Choroid plexus epithelial cell (primary cell): ENCODE results near the gene MAPK8.
A peak's percentile ranks its signal among the peaks of the same experiment; 100 is the strongest.

Source experiments
- DNase-seq: peaks from one replicate; pipeline ENCODE4 v3.0.0-alpha.2; 2010; ENCODE audit warnings: low read depth
- H3K4me3 ChIP-seq: 2 replicates; pipeline ENCODE4 v1.5.1; 2011; ENCODE audit warnings: low read depth, mild to moderate bottlenecking, control low read depth, low read length, moderate library complexity
- TF ChIP-seq, protein P1 (sequence below): conservative IDR thresholded peaks from 2 replicates; pipeline ENCODE4 v1.5.1; 2011; ENCODE audit warnings: low read depth, mild to moderate bottlenecking, control low read depth, inconsistent platforms, low read length, moderate library complexity

The MAPK8 gene

DNA sequence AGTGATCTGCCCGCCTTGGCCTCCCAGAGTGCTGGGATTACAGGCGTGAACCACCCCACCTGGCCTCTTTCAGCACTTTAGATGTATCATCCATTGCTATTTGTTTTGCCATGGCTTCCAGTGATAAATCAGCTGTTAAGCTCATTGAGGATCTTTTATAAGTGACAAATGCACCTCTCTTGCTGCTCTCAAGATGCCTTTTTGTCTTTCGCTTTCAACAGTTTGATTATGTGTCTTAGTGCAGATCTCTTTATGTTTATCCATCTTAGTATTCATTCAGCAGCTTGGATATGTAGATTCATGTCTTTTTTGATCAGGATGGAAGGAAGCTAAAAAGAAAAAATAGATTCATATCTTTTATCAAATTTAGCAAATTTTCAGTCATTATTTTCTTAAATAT, 105.6 kb downstream of the MAPK8 start:
- TF ChIP-seq, protein P1, sequence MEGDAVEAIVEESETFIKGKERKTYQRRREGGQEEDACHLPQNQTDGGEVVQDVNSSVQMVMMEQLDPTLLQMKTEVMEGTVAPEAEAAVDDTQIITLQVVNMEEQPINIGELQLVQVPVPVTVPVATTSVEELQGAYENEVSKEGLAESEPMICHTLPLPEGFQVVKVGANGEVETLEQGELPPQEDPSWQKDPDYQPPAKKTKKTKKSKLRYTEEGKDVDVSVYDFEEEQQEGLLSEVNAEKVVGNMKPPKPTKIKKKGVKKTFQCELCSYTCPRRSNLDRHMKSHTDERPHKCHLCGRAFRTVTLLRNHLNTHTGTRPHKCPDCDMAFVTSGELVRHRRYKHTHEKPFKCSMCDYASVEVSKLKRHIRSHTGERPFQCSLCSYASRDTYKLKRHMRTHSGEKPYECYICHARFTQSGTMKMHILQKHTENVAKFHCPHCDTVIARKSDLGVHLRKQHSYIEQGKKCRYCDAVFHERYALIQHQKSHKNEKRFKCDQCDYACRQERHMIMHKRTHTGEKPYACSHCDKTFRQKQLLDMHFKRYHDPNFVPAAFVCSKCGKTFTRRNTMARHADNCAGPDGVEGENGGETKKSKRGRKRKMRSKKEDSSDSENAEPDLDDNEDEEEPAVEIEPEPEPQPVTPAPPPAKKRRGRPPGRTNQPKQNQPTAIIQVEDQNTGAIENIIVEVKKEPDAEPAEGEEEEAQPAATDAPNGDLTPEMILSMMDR = no peak
- no peak overlapping the region for H3K4me3 ChIP-seq

DNA sequence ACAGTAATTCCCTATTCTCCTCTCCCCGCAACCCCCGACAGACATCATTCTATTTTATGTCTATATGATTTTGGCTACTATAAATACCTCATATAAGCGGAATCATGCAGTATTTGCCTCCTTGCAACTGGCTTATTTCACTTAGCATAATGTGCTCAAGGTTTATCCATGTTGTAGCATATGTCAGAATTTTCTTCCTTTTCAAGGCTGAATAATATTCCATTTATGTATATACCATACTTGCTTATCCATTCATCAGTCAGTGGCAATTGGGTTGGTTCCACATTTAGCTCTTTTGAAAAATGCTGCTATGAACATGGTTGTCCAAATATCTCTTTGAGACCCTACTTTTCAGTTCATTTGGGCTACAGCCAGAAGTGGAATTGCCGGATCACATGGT, 106.5 kb downstream of the MAPK8 start:
- TF ChIP-seq, protein P1 = no peak
- no peak for DNase-seq
- no peak overlapping the region for H3K4me3 ChIP-seq

More for the DNA sequence above, 105.6 kb downstream of the MAPK8 start:
- DNase-seq = no peak

DNA sequence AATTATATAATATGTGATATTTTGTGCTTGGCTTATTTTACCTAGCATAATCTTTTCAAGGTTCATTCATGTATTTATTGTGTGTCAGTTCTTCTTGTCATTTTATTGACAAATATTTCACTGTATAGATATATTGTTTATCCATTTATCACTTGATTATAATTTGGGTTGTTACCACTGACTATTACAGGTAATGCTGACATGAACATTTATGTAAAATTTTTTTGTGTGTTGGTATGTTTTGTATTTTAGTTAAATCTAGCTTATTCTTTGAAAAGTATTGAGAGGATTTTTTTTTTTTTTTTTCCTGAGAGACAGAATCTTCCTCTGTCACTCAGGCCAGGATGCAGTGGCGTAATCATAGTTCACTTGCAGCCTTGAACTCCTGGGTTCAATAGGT, 107.7 kb downstream of the MAPK8 start:
- TF ChIP-seq, protein P1 = no peak
- no peak for DNase-seq
- no peak overlapping the region for H3K4me3 ChIP-seq

DNA sequence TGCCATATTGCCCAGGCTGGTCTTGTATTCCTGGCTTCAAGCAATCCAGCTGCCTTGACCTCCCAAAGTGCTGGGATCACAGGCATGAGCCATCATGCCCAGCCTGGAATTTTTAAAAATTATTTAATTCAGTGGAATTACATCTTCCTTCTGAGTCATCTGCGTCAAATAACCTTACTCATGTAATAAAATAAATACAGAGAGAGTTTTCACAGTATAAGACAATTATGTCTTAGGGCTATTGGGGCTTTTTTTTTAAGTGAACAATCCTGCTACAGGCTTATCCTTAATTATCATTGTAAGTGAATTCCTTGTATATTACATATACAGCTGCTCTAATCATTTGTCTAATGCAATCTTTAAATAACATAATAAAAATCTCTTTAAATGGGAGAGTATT, 108.3 kb downstream of the MAPK8 start:
- DNase-seq = no peak
- H3K4me3 ChIP-seq = no peak overlapping the region
- TF ChIP-seq, protein P1 = no peak

DNA sequence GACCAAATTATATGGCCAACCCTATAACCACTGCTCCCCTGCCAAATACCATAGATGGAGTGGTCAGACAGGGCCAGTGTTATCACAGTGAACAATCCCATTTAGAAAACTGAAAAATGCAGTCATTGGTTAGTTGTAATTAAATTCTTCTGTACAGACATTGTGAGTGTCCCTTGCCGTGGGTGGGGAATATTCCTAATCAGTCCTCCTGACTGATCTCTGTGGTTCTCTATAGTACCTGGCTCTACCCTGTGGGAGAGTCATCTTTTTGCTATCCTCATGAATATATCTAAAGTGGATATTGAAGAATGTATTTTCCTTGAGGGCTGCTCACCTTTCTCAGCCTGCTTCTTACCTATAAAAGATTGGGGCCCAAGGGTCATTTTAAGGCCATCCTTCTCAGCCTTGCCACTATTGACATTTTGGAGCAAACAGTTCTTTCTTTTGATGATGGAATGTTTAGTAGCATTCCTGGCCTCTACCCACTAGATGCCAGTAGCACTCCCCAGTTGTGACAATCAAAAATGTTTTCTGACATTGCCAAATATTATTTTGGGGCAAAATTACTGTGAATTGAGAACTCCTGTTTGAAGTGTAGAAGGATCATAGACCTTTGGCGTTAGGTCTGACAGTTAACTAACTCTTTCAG, 110.2 kb downstream of the MAPK8 start:
- H3K4me3 ChIP-seq = no peak overlapping the region
- TF ChIP-seq, protein P1 = peak; percentile 14
- DNase-seq = no peak

DNA sequence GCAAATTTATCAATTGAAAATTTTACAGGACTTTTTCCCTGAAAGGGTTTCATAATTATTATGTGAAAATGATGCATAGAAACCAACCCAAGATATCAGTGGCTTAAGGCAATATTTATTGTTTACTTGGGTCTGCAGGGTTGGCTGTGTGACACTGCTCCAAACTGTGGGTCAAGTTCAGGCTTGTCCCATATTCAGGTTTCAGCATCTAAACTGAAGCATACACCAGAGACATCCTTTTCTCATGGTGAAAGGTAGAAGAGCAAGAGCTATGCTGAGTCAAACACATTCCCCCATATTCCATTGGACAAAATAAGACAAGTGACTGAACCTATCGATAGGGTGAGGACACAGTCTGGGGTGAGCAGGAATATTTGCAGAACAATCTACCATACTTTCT, 110.9 kb downstream of the MAPK8 start:
- no peak overlapping the region for H3K4me3 ChIP-seq
- no peak for DNase-seq
- TF ChIP-seq, protein P1 = no peak

DNA sequence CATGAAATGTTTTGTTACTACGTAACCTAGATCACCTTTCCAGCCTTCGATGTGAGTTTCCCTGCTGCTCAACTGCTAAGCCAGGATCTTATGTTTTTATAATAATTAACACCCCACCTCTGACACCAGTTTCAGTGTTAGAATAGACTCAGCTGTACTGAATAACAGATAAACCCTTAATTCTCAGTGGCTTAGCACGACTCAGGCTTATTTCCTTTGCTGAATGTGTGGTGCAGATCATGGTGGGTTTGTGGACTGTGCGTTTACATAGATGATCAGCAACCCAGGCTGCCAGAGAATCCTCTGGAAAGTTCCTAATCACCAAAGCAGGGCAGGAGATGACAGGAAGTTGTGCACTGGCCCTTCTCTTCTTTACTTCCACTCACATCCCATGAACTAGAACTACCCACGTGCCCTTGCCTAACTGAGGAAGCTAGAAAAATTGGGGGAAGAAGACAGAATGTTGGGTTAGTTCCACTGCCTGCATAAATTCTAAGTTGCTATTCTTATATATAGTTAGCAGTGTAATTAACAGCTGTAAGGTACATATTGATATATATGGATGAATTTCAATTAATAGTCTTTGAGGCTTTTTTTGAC, 111.8 kb downstream of the MAPK8 start:
- H3K4me3 ChIP-seq = no peak overlapping the region
- TF ChIP-seq, protein P1 = no peak
- DNase-seq = no peak
